ENCODE measurements around the gene ATP13A3.

- TF ChIP-seq, protein P1, sequence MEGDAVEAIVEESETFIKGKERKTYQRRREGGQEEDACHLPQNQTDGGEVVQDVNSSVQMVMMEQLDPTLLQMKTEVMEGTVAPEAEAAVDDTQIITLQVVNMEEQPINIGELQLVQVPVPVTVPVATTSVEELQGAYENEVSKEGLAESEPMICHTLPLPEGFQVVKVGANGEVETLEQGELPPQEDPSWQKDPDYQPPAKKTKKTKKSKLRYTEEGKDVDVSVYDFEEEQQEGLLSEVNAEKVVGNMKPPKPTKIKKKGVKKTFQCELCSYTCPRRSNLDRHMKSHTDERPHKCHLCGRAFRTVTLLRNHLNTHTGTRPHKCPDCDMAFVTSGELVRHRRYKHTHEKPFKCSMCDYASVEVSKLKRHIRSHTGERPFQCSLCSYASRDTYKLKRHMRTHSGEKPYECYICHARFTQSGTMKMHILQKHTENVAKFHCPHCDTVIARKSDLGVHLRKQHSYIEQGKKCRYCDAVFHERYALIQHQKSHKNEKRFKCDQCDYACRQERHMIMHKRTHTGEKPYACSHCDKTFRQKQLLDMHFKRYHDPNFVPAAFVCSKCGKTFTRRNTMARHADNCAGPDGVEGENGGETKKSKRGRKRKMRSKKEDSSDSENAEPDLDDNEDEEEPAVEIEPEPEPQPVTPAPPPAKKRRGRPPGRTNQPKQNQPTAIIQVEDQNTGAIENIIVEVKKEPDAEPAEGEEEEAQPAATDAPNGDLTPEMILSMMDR (IDR thresholded peaks at IDR 0.05), result no peak
- TF ChIP-seq POLR2AphosphoS5 (IDR thresholded peaks at IDR 0.05) (no peak), POLR2A (IDR thresholded peaks at IDR 0.05) (no peak), EP300 (IDR thresholded peaks at IDR 0.05) (no peak)
Observed at GRCh38 chr3:194496217-194496919, 9.6 kb upstream of the ATP13A3 start.

Measured in gastroesophageal sphincter (tissue), 3 donors.